Heart left ventricle (tissue), 13 donors: ENCODE measurements around the gene PI4K2B.

Experiments used
- CTCF ChIP-seq, 12 donors: fragments of 200-600 bp; sonication (generic) in 4 of 12; IDR thresholded peaks; one replicate each; pipeline versions ENCODE4 v1.5.0 to v1.8.0; 2018 to 2022; ENCODE audit warnings: antibody characterized with exemption in 12 of 12, mild to moderate bottlenecking in 5 of 12
- POLR2A ChIP-seq, 2 donors: fragments of 450-650 bp; IDR thresholded peaks; one replicate each; pipeline ENCODE4 v1.6.1; 2017; ENCODE audit warnings: antibody characterized with exemption in 2 of 2, mild to moderate bottlenecking in 2 of 2, moderate library complexity in 2 of 2
- donor health status: ischemic (EF 13 %, LVEDD 7.1; RV severe dilation, severe dysfunction).
- donor health status: DM: no; HTN: yes; CAD: no.
- donor health status: DM: no; HTN: no; CAD: no.
- donor health status: ischemic (EF 25% LVEDD 6.9; RV normal size, moderate dysfunction).
- donor health status: ischemic (EF 25% LVEDD 5.7; RV mildly dilated, moderate dysfunction).
- donor health status: ischemic (EF 35%, LVEDD 5.7; RV mildly dilated, moderate dysfunction).
- donor health status: nonischemic (EF 11% LVEDD 7.7; RV severe dilation, severe dysfunction).
- donor health status: DM: yes; HTN: yes; CAD: no.
- donor health status: PGD.
- donor health status: ischemic (EF 29% LVEDD 5.4; RV normal size, mild dysfunction).
- donor health status: nonischemic (EF 23%, LVEDD 6.1; RV moderate dilation, normal function).

GRCh38 chr4:25310803-25311166, 77.0 kb downstream of the PI4K2B start:
- TF ChIP-seq CTCF (IDR thresholded peaks at IDR 0.05) (no peak), POLR2A (IDR thresholded peaks at IDR 0.05) (no peak)
